Ascending aorta (tissue), 2 donors: Measurements from ENCODE around the gene WNT1. TPM values are rescaled to one million over a fixed set of nuclear protein-coding genes. Genes with fewer than 3 reads are reported as not detected.

Source experiments
- DNase-seq, 2 donors: peaks; one replicate each; pipeline ENCODE4 v3.0.0-alpha.2; 2019; ENCODE audit warnings: low spot score in 2 of 2
- H3K27ac ChIP-seq, 2 donors: fragments of 200-600 bp; sonication (generic); one replicate each; pipeline ENCODE4 v1.5.1; 2016 to 2017; ENCODE audit warnings: mild to moderate bottlenecking in 1 of 2
- H3K27me3 ChIP-seq: fragments of 200-600 bp; sonication (generic); one replicate; pipeline ENCODE4 v1.5.1; 2017
- H3K36me3 ChIP-seq, 2 donors: fragments of 200-600 bp; sonication (generic); one replicate each; pipeline ENCODE4 v1.5.1; 2016
- H3K4me1 ChIP-seq, 2 donors: fragments of 200-600 bp; sonication (generic); one replicate each; pipeline ENCODE4 v1.5.1; 2016 to 2017; ENCODE audit warnings: mild to moderate bottlenecking in 1 of 2
- H3K4me3 ChIP-seq, 2 donors: fragments of 200-600 bp; sonication (generic); one replicate each; pipeline ENCODE4 v1.5.1; 2016 to 2017; ENCODE audit warnings: mild to moderate bottlenecking in 1 of 2
- H3K9me3 ChIP-seq, 2 donors: fragments of 200-600 bp; sonication (generic); one replicate each; pipeline ENCODE4 v1.5.1; 2016
- intact Hi-C: fragments of 100-400 bp; cut with DNase I; formaldehyde crosslinking; loops from one replicate; pipeline ENCODE4 v1.15.1; 2023
- total RNA-seq: library from RNA; depleted of rRNA; stranded (reverse); fragments of >200 nt; gene quantifications from one replicate; pipeline ENCODE4 v1.1.0, GENCODE V29; 2016
- TF ChIP-seq, protein P1 (sequence below), 3 experiments: fragments of 200-600 bp in 2 of 3; fragments of 450-650 bp in 1 of 3; sonication (generic) in 2 of 3; IDR thresholded peaks; one replicate each; pipeline ENCODE4 v1.5.1; 2016 to 2019; ENCODE audit warnings: antibody characterized with exemption in 3 of 3, mild to moderate bottlenecking in 1 of 3, moderate library complexity in 1 of 3

The WNT1 gene
- not detected for total RNA-seq

DNA sequence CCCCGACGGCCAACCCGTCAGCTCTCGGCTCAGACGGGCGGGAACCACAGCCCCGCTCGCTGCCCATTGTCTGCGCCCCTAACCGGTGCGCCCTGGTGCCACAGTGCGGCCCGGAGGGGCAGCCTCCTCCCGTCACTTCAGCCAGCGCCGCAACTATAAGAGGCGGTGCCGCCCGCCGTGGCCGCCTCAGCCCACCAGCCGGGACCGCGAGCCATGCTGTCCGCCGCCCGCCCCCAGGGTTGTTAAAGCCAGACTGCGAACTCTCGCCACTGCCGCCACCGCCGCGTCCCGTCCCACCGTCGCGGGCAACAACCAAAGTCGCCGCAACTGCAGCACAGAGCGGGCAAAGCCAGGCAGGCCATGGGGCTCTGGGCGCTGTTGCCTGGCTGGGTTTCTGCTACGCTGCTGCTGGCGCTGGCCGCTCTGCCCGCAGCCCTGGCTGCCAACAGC is at the start of gene WNT1:
WNT1 (plus strand) TSS at position 32 of the 450 bp plus-strand sequence; CDS start at position 361, 329 bp downstream.
- intact Hi-C loops = no loop called here
- Histone ChIP-seq H3K9me3 (no peaks in the 10 kb centered on the region), H3K36me3 (no peaks in the 10 kb centered on the region), H3K27ac (no peak within 1 kb of the TSS), H3K4me1 (peaks cover 25 to 29% of the 10 kb centered on the region in 2 donors), H3K27me3 (peaks cover 27% of the 10 kb centered on the region), H3K4me3 (peak within 1 kb of the TSS; percentile 41 to 60)
- TF ChIP-seq, protein P1, sequence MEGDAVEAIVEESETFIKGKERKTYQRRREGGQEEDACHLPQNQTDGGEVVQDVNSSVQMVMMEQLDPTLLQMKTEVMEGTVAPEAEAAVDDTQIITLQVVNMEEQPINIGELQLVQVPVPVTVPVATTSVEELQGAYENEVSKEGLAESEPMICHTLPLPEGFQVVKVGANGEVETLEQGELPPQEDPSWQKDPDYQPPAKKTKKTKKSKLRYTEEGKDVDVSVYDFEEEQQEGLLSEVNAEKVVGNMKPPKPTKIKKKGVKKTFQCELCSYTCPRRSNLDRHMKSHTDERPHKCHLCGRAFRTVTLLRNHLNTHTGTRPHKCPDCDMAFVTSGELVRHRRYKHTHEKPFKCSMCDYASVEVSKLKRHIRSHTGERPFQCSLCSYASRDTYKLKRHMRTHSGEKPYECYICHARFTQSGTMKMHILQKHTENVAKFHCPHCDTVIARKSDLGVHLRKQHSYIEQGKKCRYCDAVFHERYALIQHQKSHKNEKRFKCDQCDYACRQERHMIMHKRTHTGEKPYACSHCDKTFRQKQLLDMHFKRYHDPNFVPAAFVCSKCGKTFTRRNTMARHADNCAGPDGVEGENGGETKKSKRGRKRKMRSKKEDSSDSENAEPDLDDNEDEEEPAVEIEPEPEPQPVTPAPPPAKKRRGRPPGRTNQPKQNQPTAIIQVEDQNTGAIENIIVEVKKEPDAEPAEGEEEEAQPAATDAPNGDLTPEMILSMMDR (IDR thresholded peaks at IDR 0.05) = peak in 1 of 3 experiments; percentile 32
- no peak for DNase-seq

DNA sequence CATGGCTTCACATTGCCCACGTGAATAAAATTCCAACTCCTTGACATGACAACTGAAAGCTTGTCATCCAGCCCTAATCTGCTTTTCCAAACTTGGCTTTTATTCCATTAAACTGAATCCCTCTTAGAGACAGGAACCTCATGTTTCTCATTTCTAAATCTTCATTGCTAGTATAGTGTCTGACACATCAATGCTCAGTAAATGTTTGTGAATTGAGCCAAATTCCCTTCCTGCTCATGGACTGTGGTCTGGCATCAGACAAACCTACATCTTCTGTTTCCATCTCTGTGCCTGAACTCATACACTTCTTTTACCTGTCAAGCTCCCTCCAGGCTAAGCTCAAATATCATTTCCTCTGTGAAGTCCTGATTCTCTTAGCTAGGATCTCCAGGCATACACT is 48.6 kb upstream of the WNT1 start:
- Histone ChIP-seq H3K27me3 (no peaks in the 10 kb centered on the region), H3K36me3 (peaks cover 17 to 37% of the 10 kb centered on the region in 2 donors), H3K27ac (no peak overlapping the region), H3K9me3 (no peaks in the 10 kb centered on the region), H3K4me1 (no peaks in the 10 kb centered on the region), H3K4me3 (no peak overlapping the region)
- DNase-seq = no peak
- TF ChIP-seq, protein P1 (IDR thresholded peaks at IDR 0.05) = no peak
- intact Hi-C loops = no loop called here

DNA sequence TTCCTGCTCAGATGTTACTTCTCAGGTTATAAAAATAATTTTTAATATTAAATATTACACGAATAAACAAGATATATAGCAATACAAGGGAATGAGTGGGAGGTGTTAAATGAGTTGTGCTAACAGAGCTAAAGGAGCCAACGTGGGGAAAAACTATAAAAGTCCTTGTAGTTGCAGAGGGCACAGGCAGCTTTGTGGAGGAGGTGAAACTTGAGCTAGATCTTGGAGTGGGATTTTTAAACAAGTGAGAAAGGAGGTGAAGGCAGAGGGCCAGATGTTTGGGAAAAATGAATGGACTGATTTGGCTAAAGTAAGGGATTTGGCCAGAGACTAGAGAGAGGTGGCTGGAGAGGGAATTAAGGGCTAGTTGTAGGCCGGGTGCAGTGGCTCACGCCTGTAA is 47.6 kb upstream of the WNT1 start:
- no peak overlapping the region for H3K27ac ChIP-seq
- TF ChIP-seq, protein P1 (IDR thresholded peaks at IDR 0.05) = no peak
- intact Hi-C loops = no loop called here
- no peaks in the 10 kb centered on the region for H3K9me3 ChIP-seq
- peaks cover 17 to 46% of the 10 kb centered on the region in 2 donors for H3K36me3 ChIP-seq
- DNase-seq = no peak
- H3K4me1 ChIP-seq = no peaks in the 10 kb centered on the region
- no peaks in the 10 kb centered on the region for H3K27me3 ChIP-seq
- H3K4me3 ChIP-seq = no peak overlapping the region

DNA sequence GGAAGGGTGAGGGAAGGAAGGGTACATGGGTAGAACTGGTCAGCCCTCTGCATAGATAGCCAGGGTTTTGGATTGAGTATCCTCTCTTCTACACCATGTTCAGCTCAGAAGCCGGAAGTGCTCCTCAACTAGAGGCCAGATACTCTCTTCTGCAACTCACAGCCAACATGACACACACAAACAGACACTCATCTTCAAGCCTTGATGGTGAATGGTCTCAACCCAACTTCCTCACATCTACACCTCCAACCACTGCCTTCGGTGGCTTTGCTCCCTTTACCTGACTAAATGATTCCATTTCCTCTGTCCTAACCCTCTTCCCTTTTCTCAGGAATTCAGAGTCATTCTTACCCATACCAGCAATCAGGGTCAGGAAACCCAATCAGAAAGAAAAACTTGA is 45.2 kb upstream of the WNT1 start:
- Histone ChIP-seq H3K9me3 (no peaks in the 10 kb centered on the region), H3K36me3 (peaks cover 27 to 59% of the 10 kb centered on the region in 2 donors)
- intact Hi-C loops = no loop called here

DNA sequence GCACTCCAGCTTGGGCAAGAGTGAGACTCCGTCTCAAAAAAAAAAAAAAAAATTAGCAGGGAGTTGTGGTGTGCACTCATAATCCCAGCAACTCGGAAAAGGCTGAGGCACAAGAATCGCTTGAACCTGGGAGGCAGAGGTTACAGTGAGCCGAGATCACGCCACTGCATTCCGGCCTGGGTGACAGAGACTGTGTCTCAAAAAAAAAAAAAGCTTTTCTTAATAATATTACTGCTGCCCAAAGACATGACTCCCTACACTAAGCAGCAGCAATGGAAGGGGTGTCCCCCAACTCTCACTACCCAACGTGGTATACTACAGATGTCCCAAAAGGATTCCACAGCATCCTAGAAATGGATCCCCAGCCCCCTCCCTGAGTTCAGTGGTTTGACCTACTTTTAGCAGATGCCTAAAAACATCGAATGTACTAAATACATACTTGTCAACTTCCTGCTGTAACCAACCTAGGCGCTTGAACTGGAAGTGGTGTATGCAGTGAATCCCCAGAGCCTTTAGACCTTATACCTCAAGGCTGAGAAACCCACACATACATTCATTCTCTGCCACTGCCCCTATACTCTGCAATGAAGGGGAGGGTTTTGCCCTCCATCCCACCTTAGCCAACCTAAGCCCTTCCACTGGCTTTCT is 44.3 kb upstream of the WNT1 start:
- TF ChIP-seq, protein P1 (IDR thresholded peaks at IDR 0.05) = no peak
- intact Hi-C loops = no loop called here
- Histone ChIP-seq H3K4me3 (no peak overlapping the region), H3K27me3 (no peaks in the 10 kb centered on the region), H3K36me3 (peaks cover 23 to 68% of the 10 kb centered on the region in 2 donors), H3K4me1 (no peaks in the 10 kb centered on the region), H3K27ac (no peak overlapping the region), H3K9me3 (no peaks in the 10 kb centered on the region)
- DNase-seq = no peak

More for the DNA sequence above, 45.2 kb upstream of the WNT1 start:
- no peak overlapping the region for H3K4me3 ChIP-seq
- H3K4me1 ChIP-seq = no peaks in the 10 kb centered on the region
- no peak for DNase-seq
- H3K27me3 ChIP-seq = no peaks in the 10 kb centered on the region
- H3K27ac ChIP-seq = no peak overlapping the region
- TF ChIP-seq, protein P1 (IDR thresholded peaks at IDR 0.05) = no peak
